Measurements from ENCODE around the gene ALDH1A3.

DNA sequence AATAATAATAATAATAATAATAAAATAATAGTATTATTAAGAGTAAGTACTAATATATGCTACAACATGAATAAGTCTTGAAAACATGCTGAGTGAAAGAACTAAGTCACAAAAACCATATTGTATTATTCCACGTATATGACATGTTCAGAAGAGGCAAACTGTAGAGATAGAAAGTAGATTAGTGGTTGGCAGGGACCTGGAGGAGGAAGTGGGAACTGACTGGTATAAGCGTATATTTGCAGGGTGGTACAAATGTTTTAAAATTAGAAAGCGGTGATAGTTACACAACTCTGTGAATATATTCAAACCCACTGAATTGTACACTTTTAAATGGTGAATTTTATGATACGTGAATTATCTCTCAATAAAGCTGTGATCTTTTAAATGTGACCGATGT is 72.3 kb downstream of the ALDH1A3 start:
- no peak for TF ChIP-seq POLR2AphosphoS5 (IDR thresholded peaks at IDR 0.05; ENCODE audit: low read depth)
- TF ChIP-seq, protein P1, sequence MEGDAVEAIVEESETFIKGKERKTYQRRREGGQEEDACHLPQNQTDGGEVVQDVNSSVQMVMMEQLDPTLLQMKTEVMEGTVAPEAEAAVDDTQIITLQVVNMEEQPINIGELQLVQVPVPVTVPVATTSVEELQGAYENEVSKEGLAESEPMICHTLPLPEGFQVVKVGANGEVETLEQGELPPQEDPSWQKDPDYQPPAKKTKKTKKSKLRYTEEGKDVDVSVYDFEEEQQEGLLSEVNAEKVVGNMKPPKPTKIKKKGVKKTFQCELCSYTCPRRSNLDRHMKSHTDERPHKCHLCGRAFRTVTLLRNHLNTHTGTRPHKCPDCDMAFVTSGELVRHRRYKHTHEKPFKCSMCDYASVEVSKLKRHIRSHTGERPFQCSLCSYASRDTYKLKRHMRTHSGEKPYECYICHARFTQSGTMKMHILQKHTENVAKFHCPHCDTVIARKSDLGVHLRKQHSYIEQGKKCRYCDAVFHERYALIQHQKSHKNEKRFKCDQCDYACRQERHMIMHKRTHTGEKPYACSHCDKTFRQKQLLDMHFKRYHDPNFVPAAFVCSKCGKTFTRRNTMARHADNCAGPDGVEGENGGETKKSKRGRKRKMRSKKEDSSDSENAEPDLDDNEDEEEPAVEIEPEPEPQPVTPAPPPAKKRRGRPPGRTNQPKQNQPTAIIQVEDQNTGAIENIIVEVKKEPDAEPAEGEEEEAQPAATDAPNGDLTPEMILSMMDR (IDR thresholded peaks at IDR 0.05; ENCODE audit: insufficient read depth, low read length) = no peak

Measured in HL-60 (cell line).